Heart left ventricle (tissue), 16 donors: ENCODE results near the gene WNT7A. TPM values are rescaled to one million over a fixed set of nuclear protein-coding genes. Genes with fewer than 3 reads are reported as not detected.
A peak's percentile ranks its signal among the peaks of the same experiment; 100 is the strongest.

Source experiments
- ATAC-seq, 4 donors: fragments of 200-7000 bp; cut with Tn5 transposase; one replicate each; pipeline ENCODE4 v1.9.1; 2020 to 2022; ENCODE audit warnings: moderate library complexity in 4 of 4, mild to moderate bottlenecking in 3 of 4, moderate number of reproducible peaks in 1 of 4
- DNase-seq, 5 donors: peaks; one replicate each; pipeline ENCODE4 v3.0.0-alpha.2; 2020
- H3K27ac ChIP-seq, 12 donors: fragments of 200-600 bp; sonication (generic) in 4 of 12; one replicate each; pipeline versions ENCODE4 v1.5.0 to v1.8.0; 2016 to 2022; ENCODE audit warnings: mild to moderate bottlenecking in 2 of 12
- H3K27me3 ChIP-seq, 9 donors: fragments of 200-600 bp; sonication (generic) in 2 of 9; one replicate each; pipeline versions ENCODE4 v1.5.1 to v1.8.0; 2016 to 2022; ENCODE audit warnings: mild to moderate bottlenecking in 3 of 9
- H3K36me3 ChIP-seq, 9 donors: fragments of 200-600 bp; sonication (generic) in 2 of 9; one replicate each; pipeline versions ENCODE4 v1.5.0 to v1.8.0; 2018 to 2022; ENCODE audit warnings: mild to moderate bottlenecking in 2 of 9
- H3K4me1 ChIP-seq, 12 donors: fragments of 200-600 bp; sonication (generic) in 4 of 12; one replicate each; pipeline versions ENCODE4 v1.5.0 to v1.8.0; 2016 to 2022; ENCODE audit warnings: mild to moderate bottlenecking in 3 of 12
- H3K4me3 ChIP-seq, 12 donors: fragments of 200-600 bp; sonication (generic) in 4 of 12; one replicate each; pipeline versions ENCODE4 v1.5.0 to v1.8.0; 2017 to 2022; ENCODE audit warnings: mild to moderate bottlenecking in 9 of 12, moderate library complexity in 4 of 12
- H3K9me3 ChIP-seq, 12 donors: fragments of 200-600 bp; sonication (generic) in 4 of 12; one replicate each; pipeline versions ENCODE4 v1.5.0 to v1.8.0; 2016 to 2022; ENCODE audit warnings: mild to moderate bottlenecking in 1 of 12
- POLR2A ChIP-seq, 2 donors: fragments of 450-650 bp; IDR thresholded peaks; one replicate each; pipeline ENCODE4 v1.6.1; 2017; ENCODE audit warnings: antibody characterized with exemption in 2 of 2, mild to moderate bottlenecking in 2 of 2, moderate library complexity in 2 of 2
- WGBS, 4 donors: extraction: QIAGEN DNeasy Blood & Tissue Kit in 2 of 4; methylation state at CpG; one replicate each; pipeline versions ENCODE4 v1.1.5 to v1.1.7; 2013 to 2018; 5-methylcytosine and 5-hydroxymethylcytosine counted together
- intact Hi-C, 10 donors: fragments of 100-400 bp; cut with DNase I; formaldehyde crosslinking; loops; one replicate each; pipeline versions ENCODE4 v1.11.1 to v1.14.2; 2022
- polyA plus RNA-seq, 2 donors: library from polyadenylated mRNA; stranded (reverse); fragments of 200-250 nt; gene quantifications; one replicate each; pipeline ENCODE4 v1.2.3, GENCODE V29; 2013
- total RNA-seq, 9 donors: library from RNA; depleted of rRNA in 2 of 9; stranded (reverse); fragments of >200 nt in 2 of 9; fragmentation: NEBNext Ultra II Directional in 3 of 9; extraction: Animal tissue kit (Norgen Biotek cat#: 25700) in 3 of 9; gene quantifications; one replicate each; pipeline versions ENCODE4 v1.1.0 to v1.2.4, GENCODE V29; 2016 to 2023
- TF ChIP-seq, protein P1 (sequence below), 12 donors: fragments of 200-600 bp; sonication (generic) in 4 of 12; IDR thresholded peaks; one replicate each; pipeline versions ENCODE4 v1.5.0 to v1.8.0; 2018 to 2022; ENCODE audit warnings: antibody characterized with exemption in 12 of 12, mild to moderate bottlenecking in 5 of 12
- donor health status: ischemic (EF 13 %, LVEDD 7.1; RV severe dilation, severe dysfunction).
- donor health status: healthy with polysubstance abuse.
- donor health status: DM: no; HTN: yes; CAD: no.
- donor health status: DM: no; HTN: no; CAD: no.
- donor health status: ischemic (EF 25% LVEDD 6.9; RV normal size, moderate dysfunction).
- donor health status: ischemic (EF 25% LVEDD 5.7; RV mildly dilated, moderate dysfunction).
- donor health status: healthy.
- donor health status: DM: yes; HTN: yes; CAD: no.
- donor health status: ischemic (EF 35%, LVEDD 5.7; RV mildly dilated, moderate dysfunction).
- donor health status: nonischemic (EF 11% LVEDD 7.7; RV severe dilation, severe dysfunction).
- donor health status: DM: yes; HTN: yes; CAD: no.
- donor health status: PGD.
- donor health status: ischemic (EF 29% LVEDD 5.4; RV normal size, mild dysfunction).
- donor health status: nonischemic (EF 23%, LVEDD 6.1; RV moderate dilation, normal function).

Gene WNT7A
- total and polyA plus RNA-seq, 11 donors, result not detected

DNA sequence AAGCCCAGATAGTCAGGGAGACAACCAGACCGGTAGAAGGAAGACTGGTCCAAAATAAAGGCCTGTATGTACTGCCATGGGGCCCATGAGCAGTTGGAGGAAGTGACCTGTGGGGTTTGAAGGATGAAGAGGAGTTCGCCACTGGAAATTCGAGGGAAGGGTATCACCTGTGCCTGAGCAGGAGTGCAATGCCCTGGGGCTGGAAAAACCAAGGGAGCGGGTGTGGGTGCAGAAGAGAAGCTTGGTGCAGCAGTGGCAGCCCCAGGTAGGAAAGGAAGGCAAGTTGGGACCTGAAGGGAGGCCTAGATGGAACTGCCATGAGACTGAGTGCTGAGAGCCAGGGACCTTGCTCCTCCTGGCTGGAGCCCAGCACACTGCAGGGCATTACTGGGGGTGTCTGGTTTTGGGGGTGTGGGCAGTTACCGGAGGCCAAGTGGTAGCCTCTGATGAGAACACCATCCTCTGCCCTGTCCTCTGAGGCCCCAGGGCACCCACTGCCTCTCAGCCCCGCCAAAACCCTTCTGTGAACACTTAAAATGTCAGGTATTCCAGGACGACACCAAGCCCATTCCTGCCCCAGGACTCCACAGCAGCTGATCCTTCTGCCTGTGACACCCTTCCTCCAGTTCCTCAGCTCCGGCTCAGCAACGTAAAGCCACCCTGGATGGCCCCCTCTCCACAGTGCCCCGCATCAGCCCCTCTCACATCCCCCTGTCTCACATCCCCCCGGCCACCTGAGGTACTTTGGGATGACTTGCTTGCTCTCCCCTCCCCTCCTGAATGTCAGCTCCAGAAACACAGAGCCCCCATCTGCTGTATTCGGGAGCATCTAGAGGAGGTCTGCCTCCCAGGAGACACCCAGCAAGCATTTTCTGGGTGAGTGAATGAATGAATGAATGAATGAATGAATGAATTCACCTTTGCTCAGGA lies 42.9 kb downstream of the WNT7A start:
- H3K4me3 ChIP-seq, result no peak overlapping the region
- ATAC-seq (no peak), DNase-seq (no peak)
- no peaks in the 10 kb centered on the region for H3K36me3 ChIP-seq
- TF ChIP-seq, protein P1, sequence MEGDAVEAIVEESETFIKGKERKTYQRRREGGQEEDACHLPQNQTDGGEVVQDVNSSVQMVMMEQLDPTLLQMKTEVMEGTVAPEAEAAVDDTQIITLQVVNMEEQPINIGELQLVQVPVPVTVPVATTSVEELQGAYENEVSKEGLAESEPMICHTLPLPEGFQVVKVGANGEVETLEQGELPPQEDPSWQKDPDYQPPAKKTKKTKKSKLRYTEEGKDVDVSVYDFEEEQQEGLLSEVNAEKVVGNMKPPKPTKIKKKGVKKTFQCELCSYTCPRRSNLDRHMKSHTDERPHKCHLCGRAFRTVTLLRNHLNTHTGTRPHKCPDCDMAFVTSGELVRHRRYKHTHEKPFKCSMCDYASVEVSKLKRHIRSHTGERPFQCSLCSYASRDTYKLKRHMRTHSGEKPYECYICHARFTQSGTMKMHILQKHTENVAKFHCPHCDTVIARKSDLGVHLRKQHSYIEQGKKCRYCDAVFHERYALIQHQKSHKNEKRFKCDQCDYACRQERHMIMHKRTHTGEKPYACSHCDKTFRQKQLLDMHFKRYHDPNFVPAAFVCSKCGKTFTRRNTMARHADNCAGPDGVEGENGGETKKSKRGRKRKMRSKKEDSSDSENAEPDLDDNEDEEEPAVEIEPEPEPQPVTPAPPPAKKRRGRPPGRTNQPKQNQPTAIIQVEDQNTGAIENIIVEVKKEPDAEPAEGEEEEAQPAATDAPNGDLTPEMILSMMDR (IDR thresholded peaks at IDR 0.05), result no peak
- no peak for TF ChIP-seq POLR2A (IDR thresholded peaks at IDR 0.05)
- intact Hi-C loops, result no loop called here
- WGBS, 4 donors, result 75 to 85% (median 79%) methylated on average over 12 of the region's 12 CpGs
- no peaks in the 10 kb centered on the region for H3K9me3 ChIP-seq
- no peaks in the 10 kb centered on the region for H3K4me1 ChIP-seq
- peaks cover 0 to 45% (median 0%) of the 10 kb centered on the region in 9 donors for H3K27me3 ChIP-seq
- no peak overlapping the region for H3K27ac ChIP-seq

GRCh38 chr3:13835246-13835645 lies 44.6 kb downstream of the WNT7A start:
- H3K4me1 ChIP-seq, result no peaks in the 10 kb centered on the region
- no peak for ATAC-seq
- DNase-seq, result peak in 1 of 5 donors; percentile 6
- H3K36me3 ChIP-seq, result no peaks in the 10 kb centered on the region
- H3K4me3 ChIP-seq, result no peak overlapping the region
- 76 to 93% (median 79%) methylated on average over 7 to 9 of the region's 9 CpGs for WGBS, 4 donors
- TF ChIP-seq, protein P1 (IDR thresholded peaks at IDR 0.05), result no peak
- TF ChIP-seq POLR2A (IDR thresholded peaks at IDR 0.05), result no peak
- no peak overlapping the region for H3K27ac ChIP-seq
- peaks cover 0 to 57% (median 4%) of the 10 kb centered on the region in 9 donors for H3K27me3 ChIP-seq
- intact Hi-C loops, result no loop called here
- H3K9me3 ChIP-seq, result peaks cover 0 to 4% (median 0%) of the 10 kb centered on the region in 12 donors

- Histone ChIP-seq H3K4me3 (no peak overlapping the region), H3K36me3 (no peaks in the 10 kb centered on the region), H3K9me3 (peaks cover 0 to 4% (median 0%) of the 10 kb centered on the region in 12 donors), H3K27me3 (peaks cover 0 to 57% (median 4%) of the 10 kb centered on the region in 9 donors), H3K4me1 (no peaks in the 10 kb centered on the region), H3K27ac (no peak overlapping the region)
- ATAC-seq (no peak), DNase-seq (no peak)
- intact Hi-C loops, result no loop called here
- WGBS, 4 donors, result 63 to 69% (median 65%) methylated on average over 14 of the region's 14 CpGs
- TF ChIP-seq, protein P1 (IDR thresholded peaks at IDR 0.05), result no peak
- TF ChIP-seq POLR2A (IDR thresholded peaks at IDR 0.05), result no peak
Measured at GRCh38 chr3:13834258-13835035, 45.4 kb downstream of the WNT7A start.
